GM12878 (cell line): ENCODE measurements around the gene OSBPL10. TPM values are rescaled to one million over a fixed set of nuclear protein-coding genes. Genes with fewer than 3 reads are reported as not detected.

Experiments
- ATAC-seq: fragments of 200-7000 bp; cut with Tn5 transposase; 3 replicates; pipeline ENCODE4 v1.9.1; 2020; ENCODE audit warnings: mild to moderate bottlenecking, moderate library complexity
- BruUV-seq: library from RNA; stranded (reverse); fragments of 400-500 nt; replicated peaks from 2 replicates; lab custom pipeline; 2021; lab: Mats Ljungman, UMichigan
- CTCF ChIA-PET: fragments of 300-600 bp; sonication (Branson Sonifier 250); formaldehyde crosslinking; extraction: SDS; loops from one replicate; lab custom pipeline; 2021; ENCODE audit warnings: inconsistent platforms; lab: Yijun Ruan, JAX
- POLR2A ChIA-PET: fragments of 350-600 bp; formaldehyde crosslinking; extraction: SDS; loops from one replicate; lab custom pipeline; 2021; ENCODE audit warnings: inconsistent platforms; lab: Charles Lee
- RAD21 ChIA-PET: fragments of 300-600 bp; sonication (Branson Sonifier 250); formaldehyde crosslinking; loops from one replicate; lab custom pipeline; 2023; ENCODE audit warnings: antibody characterized with exemption; ENCODE audit not compliant: unreplicated experiment; lab: Charles Lee
- SMC1A ChIA-PET: fragments of 300-600 bp; sonication (Branson Sonifier 250); formaldehyde crosslinking; loops from one replicate; lab custom pipeline; 2023; ENCODE audit not compliant: unreplicated experiment, uncharacterized antibody; lab: Charles Lee
- DNase-seq: peaks from one replicate; pipeline ENCODE4 v3.0.0-alpha.2; 2011; ENCODE audit warnings: low read depth, low spot score
- FAIRE-seq: peaks from 3 replicates; lab custom pipeline; 2011; peaks lifted over from hg19 to GRCh38; lab: Jason Lieb, UNC
- H2AFZ ChIP-seq: 2 replicates; pipeline ENCODE4 v1.6.0; 2011; ENCODE audit warnings: low read depth, low read length, control low read depth; ENCODE audit not compliant: control insufficient read depth
- H3K27ac ChIP-seq: 2 replicates; pipeline ENCODE4 v1.5.1; 2011; ENCODE audit warnings: control low read depth; ENCODE audit not compliant: control insufficient read depth, insufficient read depth
- H3K27me3 ChIP-seq, 2 experiments: replicated peaks in 1 of 2; 2 replicates each; pipeline versions ENCODE4 v1.6.0 to v1.6.1; 2011; ENCODE audit warnings: low read length in 1 of 2; ENCODE audit not compliant: control insufficient read depth in 2 of 2, insufficient read depth in 2 of 2
- H3K36me3 ChIP-seq, 2 experiments: 2 replicates each; pipeline ENCODE4 v1.5.1; 2011; ENCODE audit warnings: low read length in 1 of 2; ENCODE audit not compliant: control insufficient read depth in 2 of 2, insufficient read depth in 2 of 2
- H3K4me1 ChIP-seq: 2 replicates; pipeline ENCODE4 v1.6.1; 2011; ENCODE audit warnings: mild to moderate bottlenecking, low read length, moderate library complexity, mixed read lengths; ENCODE audit not compliant: control insufficient read depth, insufficient read depth
- H3K4me2 ChIP-seq: 2 replicates; pipeline ENCODE4 v1.6.0; 2011; ENCODE audit warnings: control low read depth; ENCODE audit not compliant: control insufficient read depth, insufficient read depth
- H3K4me3 ChIP-seq: fragments of 200-600 bp; sonication (generic); 2 replicates; pipeline ENCODE4 v1.5.1; 2016
- H3K79me2 ChIP-seq: 2 replicates; pipeline ENCODE4 v1.6.0; 2011; ENCODE audit warnings: low read length; ENCODE audit not compliant: control insufficient read depth, insufficient read depth
- H3K9ac ChIP-seq: 2 replicates; pipeline ENCODE4 v1.8.0; 2011; ENCODE audit warnings: low read length, control low read depth, mixed read lengths; ENCODE audit not compliant: control insufficient read depth, insufficient read depth
- H3K9me3 ChIP-seq: replicated peaks from 3 replicates; pipeline ENCODE4 v1.5.1; 2011; ENCODE audit warnings: mild to moderate bottlenecking, low read length; ENCODE audit not compliant: control insufficient read depth, insufficient read depth
- H4K20me1 ChIP-seq: 2 replicates; pipeline ENCODE4 v1.6.0; 2011; ENCODE audit not compliant: control insufficient read depth, insufficient read depth
- CBX3 ChIP-seq: fragments of 200-600 bp; sonication (generic); IDR thresholded peaks from 2 replicates; pipeline ENCODE4 v1.6.1; 2016; ENCODE audit warnings: low read depth, borderline replicate concordance
- HCFC1 ChIP-seq: fragments of 150-350 bp; IDR thresholded peaks from 2 replicates; pipeline ENCODE4 v1.6.1; 2014; ENCODE audit warnings: low read length
- JUNB ChIP-seq: IDR thresholded peaks from 2 replicates; pipeline ENCODE4 v1.6.1; 2016; ENCODE audit warnings: antibody characterized with exemption, mild to moderate bottlenecking
- JUND ChIP-seq: IDR thresholded peaks from 2 replicates; pipeline ENCODE4 v1.6.1; 2012; ENCODE audit warnings: low read depth, mild to moderate bottlenecking, low read length, improper control_type of control experiment, moderate library complexity
- NR2C1 ChIP-seq: fragments of 450-650 bp; IDR thresholded peaks from 2 replicates; pipeline ENCODE4 v1.6.1; 2017; ENCODE audit warnings: antibody characterized with exemption, mild to moderate bottlenecking, moderate library complexity
- NRF1 ChIP-seq: conservative IDR thresholded peaks from 2 replicates; pipeline ENCODE4 v1.6.1; 2011; ENCODE audit warnings: mild to moderate bottlenecking, low read depth, low read length, improper control_type of control experiment
- RAD51 ChIP-seq: fragments of 450-650 bp; IDR thresholded peaks from 2 replicates; pipeline ENCODE4 v1.6.1; 2016; ENCODE audit warnings: moderate library complexity, mild to moderate bottlenecking, inconsistent platforms
- WGBS: methylation state at CpG from one replicate; pipeline ENCODE4 v1.1.6; 2016; ENCODE audit warnings: low lambda C conversion rate; ENCODE audit not compliant: insufficient replicate concordance, insufficient coverage; ENCODE audit errors: missing lambda C conversion rate; 5-methylcytosine and 5-hydroxymethylcytosine counted together
- in situ Hi-C: fragments of 300-500 bp; cut with MboI; formaldehyde crosslinking; loops from 9 replicates; pipeline ENCODE4 v1.14.3; 2018; ENCODE audit warnings: mixed read lengths
- intact Hi-C: fragments of 100-400 bp; cut with micrococcal nuclease; formaldehyde crosslinking; loops from one replicate; pipeline ENCODE4 v1.14.2; 2022; ENCODE audit not compliant: unreplicated experiment
- polyA plus RNA-seq, 11 experiments: library from polyadenylated mRNA; depleted of rRNA in 4 of 11; unstranded in 6 of 11; stranded (reverse) in 5 of 11; fragments of >200 nt; fragmentation: Nextera tagmentation in 4 of 11; fragmentation: Illumina TruSeq in 1 of 11; extraction: Ambion mirVana in 4 of 11; extraction: Trizol in 1 of 11; gene quantifications; 1 replicate in 1 of 11; 2 replicates in 10 of 11; pipeline versions ENCODE4 v1.2.1 to v1.2.3, GENCODE V29; 2011 to 2016; ENCODE audit warnings: inconsistent platforms in 2 of 11, missing spikeins in 2 of 11, low read depth in 1 of 11
- total RNA-seq, 4 experiments: library from RNA; depleted of rRNA in 3 of 4; stranded (reverse); fragments of >200 nt in 3 of 4; fragmentation: Illumina TruSeq in 1 of 4; extraction: Trizol in 1 of 4; gene quantifications; 2 replicates each; pipeline versions ENCODE4 v1.2.1 to v1.2.3, GENCODE V29; 2013 to 2021
- TF ChIP-seq, protein P1 (sequence below): IDR thresholded peaks from 2 replicates; pipeline ENCODE4 v1.6.1; 2012; ENCODE audit warnings: mild to moderate bottlenecking, low read depth, low read length
- TF ChIP-seq, protein P2 (sequence below): IDR thresholded peaks from 2 replicates; pipeline ENCODE4 v1.6.1; 2012; ENCODE audit warnings: low read depth, low read length, improper control_type of control experiment

The OSBPL10 gene
- total and polyA plus RNA-seq, 10 of the 15 experiments (the other 5 are each of a cell fraction or from before 2014, with no cell fraction given), result 0.03 to 0.25 (median 0.09) TPM; not detected in 5

DNA sequence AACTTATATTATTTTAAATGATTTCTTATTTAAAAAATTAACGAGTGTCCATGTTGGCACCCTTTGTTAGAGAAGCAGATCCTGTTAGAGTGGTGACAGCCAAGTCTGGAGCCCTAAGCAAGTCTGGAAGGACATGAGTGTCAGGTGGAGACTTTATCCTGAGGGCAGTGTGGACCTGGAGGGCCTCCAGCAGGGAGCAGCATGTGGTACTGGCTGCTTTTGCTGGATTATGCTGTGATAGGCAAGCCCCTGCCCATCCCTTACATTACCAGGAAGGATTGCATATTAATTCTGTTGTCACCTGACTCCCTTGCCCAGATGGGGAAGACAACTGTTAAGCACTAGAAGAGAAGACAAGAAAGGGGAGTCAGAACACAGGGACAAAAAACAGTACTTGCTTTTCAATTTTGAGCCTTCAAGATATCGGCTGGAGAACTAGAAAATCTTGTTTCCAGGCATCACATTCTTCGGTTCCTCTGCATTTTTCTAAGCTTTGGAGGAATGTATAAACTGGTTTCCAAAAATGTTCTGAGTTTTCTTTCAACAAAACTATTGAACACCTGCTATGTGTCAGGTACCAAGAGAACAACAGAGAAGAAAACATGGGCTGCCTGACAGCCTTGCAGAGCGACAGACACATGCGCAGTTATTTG lies 23.2 kb upstream of the OSBPL10 start:
- Histone ChIP-seq H3K79me2 (no peaks in the 10 kb centered on the region), H3K36me3 (no peaks in the 10 kb centered on the region), H3K4me3 (no peak overlapping the region), H2AFZ (no peak overlapping the region), H3K4me1 (no peaks in the 10 kb centered on the region), H4K20me1 (no peaks in the 10 kb centered on the region; the same call in 1 of the 2 replicates), H3K9ac (no peak overlapping the region), H3K27ac (no peak overlapping the region), H3K27me3 (no peaks in the 10 kb centered on the region), H3K4me2 (no peak overlapping the region), H3K9me3 (no peaks in the 10 kb centered on the region)
- no peak for DNase-seq
- BruUV-seq, result no TSS peak
- WGBS, result 32% methylated on average over 5 of the region's 5 CpGs
- no peak for ATAC-seq
- no peak for FAIRE-seq
- intact Hi-C loops, result no loop called here
- in situ Hi-C loops, result no loop called here
- ChIA-PET POLR2A (no interaction called here), RAD21 (no interaction called here), CTCF (no interaction called here), SMC1A (no interaction called here)
- TF ChIP-seq, protein P1, sequence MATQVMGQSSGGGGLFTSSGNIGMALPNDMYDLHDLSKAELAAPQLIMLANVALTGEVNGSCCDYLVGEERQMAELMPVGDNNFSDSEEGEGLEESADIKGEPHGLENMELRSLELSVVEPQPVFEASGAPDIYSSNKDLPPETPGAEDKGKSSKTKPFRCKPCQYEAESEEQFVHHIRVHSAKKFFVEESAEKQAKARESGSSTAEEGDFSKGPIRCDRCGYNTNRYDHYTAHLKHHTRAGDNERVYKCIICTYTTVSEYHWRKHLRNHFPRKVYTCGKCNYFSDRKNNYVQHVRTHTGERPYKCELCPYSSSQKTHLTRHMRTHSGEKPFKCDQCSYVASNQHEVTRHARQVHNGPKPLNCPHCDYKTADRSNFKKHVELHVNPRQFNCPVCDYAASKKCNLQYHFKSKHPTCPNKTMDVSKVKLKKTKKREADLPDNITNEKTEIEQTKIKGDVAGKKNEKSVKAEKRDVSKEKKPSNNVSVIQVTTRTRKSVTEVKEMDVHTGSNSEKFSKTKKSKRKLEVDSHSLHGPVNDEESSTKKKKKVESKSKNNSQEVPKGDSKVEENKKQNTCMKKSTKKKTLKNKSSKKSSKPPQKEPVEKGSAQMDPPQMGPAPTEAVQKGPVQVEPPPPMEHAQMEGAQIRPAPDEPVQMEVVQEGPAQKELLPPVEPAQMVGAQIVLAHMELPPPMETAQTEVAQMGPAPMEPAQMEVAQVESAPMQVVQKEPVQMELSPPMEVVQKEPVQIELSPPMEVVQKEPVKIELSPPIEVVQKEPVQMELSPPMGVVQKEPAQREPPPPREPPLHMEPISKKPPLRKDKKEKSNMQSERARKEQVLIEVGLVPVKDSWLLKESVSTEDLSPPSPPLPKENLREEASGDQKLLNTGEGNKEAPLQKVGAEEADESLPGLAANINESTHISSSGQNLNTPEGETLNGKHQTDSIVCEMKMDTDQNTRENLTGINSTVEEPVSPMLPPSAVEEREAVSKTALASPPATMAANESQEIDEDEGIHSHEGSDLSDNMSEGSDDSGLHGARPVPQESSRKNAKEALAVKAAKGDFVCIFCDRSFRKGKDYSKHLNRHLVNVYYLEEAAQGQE, result no peak
- TF ChIP-seq, protein P2, sequence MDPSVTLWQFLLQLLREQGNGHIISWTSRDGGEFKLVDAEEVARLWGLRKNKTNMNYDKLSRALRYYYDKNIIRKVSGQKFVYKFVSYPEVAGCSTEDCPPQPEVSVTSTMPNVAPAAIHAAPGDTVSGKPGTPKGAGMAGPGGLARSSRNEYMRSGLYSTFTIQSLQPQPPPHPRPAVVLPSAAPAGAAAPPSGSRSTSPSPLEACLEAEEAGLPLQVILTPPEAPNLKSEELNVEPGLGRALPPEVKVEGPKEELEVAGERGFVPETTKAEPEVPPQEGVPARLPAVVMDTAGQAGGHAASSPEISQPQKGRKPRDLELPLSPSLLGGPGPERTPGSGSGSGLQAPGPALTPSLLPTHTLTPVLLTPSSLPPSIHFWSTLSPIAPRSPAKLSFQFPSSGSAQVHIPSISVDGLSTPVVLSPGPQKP, result no peak
- TF ChIP-seq RAD51, result no peak
- no peak for TF ChIP-seq JUNB
- TF ChIP-seq NRF1, result no peak
- no peak for TF ChIP-seq HCFC1
- TF ChIP-seq CBX3, result no peak
- no peak for TF ChIP-seq NR2C1
- TF ChIP-seq JUND, result no peak
